Neural progenitor cell (in vitro differentiated cells): ENCODE results near the gene CTNNAL1.
"Not testable (repeated sequence)": the region's sequence is repeated elsewhere in the genome, so short reads cannot be mapped to it uniquely, and the experiment has no call there.

Experiments
- EZH2 ChIP-seq: fragments of 200-600 bp; sonication (generic); IDR thresholded peaks from 2 replicates; pipeline ENCODE4 v1.6.1; 2017; ENCODE audit warnings: antibody characterized with exemption, mild to moderate bottlenecking, moderate library complexity
- TF ChIP-seq, protein P1 (sequence below): fragments of 200-600 bp; sonication (generic); IDR thresholded peaks from 2 replicates; pipeline ENCODE4 v1.5.1; 2017; ENCODE audit warnings: antibody characterized with exemption, mild to moderate bottlenecking

DNA sequence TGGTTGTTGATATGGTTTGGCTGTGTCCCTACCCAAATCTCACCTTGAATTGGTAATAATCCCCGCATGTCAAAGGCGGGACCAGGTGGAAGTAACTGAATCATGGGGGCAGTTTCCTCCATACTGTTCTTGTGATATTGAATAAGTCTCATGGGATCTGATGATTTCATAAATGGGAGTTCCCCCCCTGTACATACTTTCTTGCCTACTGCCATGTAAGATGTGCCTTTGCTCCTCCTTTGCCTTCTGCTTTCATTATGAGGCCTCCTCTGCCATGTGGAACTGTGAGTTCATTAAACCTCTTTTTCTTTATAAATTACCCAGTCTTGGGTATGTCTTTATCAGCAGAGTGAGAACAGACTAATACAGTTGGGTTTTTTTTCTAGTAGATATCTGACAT lies 41.9 kb downstream of the CTNNAL1 start:
- TF ChIP-seq, protein P1, sequence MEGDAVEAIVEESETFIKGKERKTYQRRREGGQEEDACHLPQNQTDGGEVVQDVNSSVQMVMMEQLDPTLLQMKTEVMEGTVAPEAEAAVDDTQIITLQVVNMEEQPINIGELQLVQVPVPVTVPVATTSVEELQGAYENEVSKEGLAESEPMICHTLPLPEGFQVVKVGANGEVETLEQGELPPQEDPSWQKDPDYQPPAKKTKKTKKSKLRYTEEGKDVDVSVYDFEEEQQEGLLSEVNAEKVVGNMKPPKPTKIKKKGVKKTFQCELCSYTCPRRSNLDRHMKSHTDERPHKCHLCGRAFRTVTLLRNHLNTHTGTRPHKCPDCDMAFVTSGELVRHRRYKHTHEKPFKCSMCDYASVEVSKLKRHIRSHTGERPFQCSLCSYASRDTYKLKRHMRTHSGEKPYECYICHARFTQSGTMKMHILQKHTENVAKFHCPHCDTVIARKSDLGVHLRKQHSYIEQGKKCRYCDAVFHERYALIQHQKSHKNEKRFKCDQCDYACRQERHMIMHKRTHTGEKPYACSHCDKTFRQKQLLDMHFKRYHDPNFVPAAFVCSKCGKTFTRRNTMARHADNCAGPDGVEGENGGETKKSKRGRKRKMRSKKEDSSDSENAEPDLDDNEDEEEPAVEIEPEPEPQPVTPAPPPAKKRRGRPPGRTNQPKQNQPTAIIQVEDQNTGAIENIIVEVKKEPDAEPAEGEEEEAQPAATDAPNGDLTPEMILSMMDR, result not testable (repeated sequence)
- TF ChIP-seq EZH2, result not testable (repeated sequence)
